WTC11 (cell line): ENCODE measurements around the gene NR1H3. TPM values are rescaled to one million over a fixed set of nuclear protein-coding genes. Genes with fewer than 3 reads are reported as not detected.

ENCODE experiments used
- ATAC-seq: fragments of 200-7000 bp; cut with Tn5 transposase; 2 replicates; pipeline ENCODE4 v1.10.0; 2021; ENCODE audit warnings: mild to moderate bottlenecking, moderate library complexity
- CTCF ChIA-PET: fragments of 300-600 bp; sonication (Branson Sonifier 250); formaldehyde crosslinking; loops from one replicate; lab custom pipeline; 2021; ENCODE audit warnings: antibody characterized with exemption; lab: Charles Lee
- POLR2A ChIA-PET: fragments of 350-600 bp; sonication (Branson Sonifier 250); formaldehyde crosslinking; loops from one replicate; lab custom pipeline; 2021; ENCODE audit warnings: antibody characterized with exemption; lab: Charles Lee
- DNase-seq: peaks from one replicate; pipeline ENCODE4 v3.0.0; 2021; ENCODE audit warnings: low spot score
- H3K27ac Mint-ChIP-seq: 2 replicates; pipeline ENCODE4 v1.8.0; 2021; ENCODE audit warnings: mixed read lengths
- H3K27me3 Mint-ChIP-seq: 2 replicates; pipeline ENCODE4 v1.8.0; 2021; ENCODE audit warnings: low read depth, mild to moderate bottlenecking, moderate library complexity, mixed read lengths
- H3K36me3 Mint-ChIP-seq: 2 replicates; pipeline ENCODE4 v1.8.0; 2021; ENCODE audit warnings: mixed read lengths
- H3K4me1 Mint-ChIP-seq: 2 replicates; pipeline ENCODE4 v1.8.0; 2022; ENCODE audit warnings: mixed read lengths
- H3K4me3 Mint-ChIP-seq: 2 replicates; pipeline ENCODE4 v1.8.0; 2021; ENCODE audit warnings: mild to moderate bottlenecking, moderate library complexity, mixed read lengths
- H3K9me3 Mint-ChIP-seq: 2 replicates; pipeline ENCODE4 v1.8.0; 2021; ENCODE audit warnings: mixed read lengths
- AR ChIP-seq: fragments of 250-450 bp; sonication (Bioruptor Pico); IDR thresholded peaks from 2 replicates; pipeline ENCODE4 v1.9.0; 2021; ENCODE audit warnings: mild to moderate bottlenecking
- CDX4 ChIP-seq: fragments of 250-450 bp; sonication (Bioruptor Pico); IDR thresholded peaks from 2 replicates; pipeline ENCODE4 v1.9.0; 2021; ENCODE audit warnings: moderate library complexity, mild to moderate bottlenecking, inconsistent platforms, borderline replicate concordance
- CTCF ChIP-seq: fragments of 200-600 bp; IDR thresholded peaks from 2 replicates; pipeline ENCODE4 v1.8.0; 2022; ENCODE audit warnings: antibody characterized with exemption
- ELF4 ChIP-seq: sonication (generic); formaldehyde crosslinking; IDR thresholded peaks from 2 replicates; pipeline ENCODE4 v1.8.1; 2022; ENCODE audit warnings: low read depth, mild to moderate bottlenecking, moderate library complexity, missing genetic modification reagents
- FOXP1 ChIP-seq: sonication (generic); formaldehyde crosslinking; IDR thresholded peaks from 2 replicates; pipeline ENCODE4 v1.8.0; 2022; ENCODE audit warnings: missing genetic modification reagents, mild to moderate bottlenecking, moderate library complexity, borderline replicate concordance
- GRHL2 ChIP-seq: fragments of 250-450 bp; sonication (Bioruptor Pico); IDR thresholded peaks from 2 replicates; pipeline ENCODE4 v1.8.0; 2022; ENCODE audit warnings: mild to moderate bottlenecking, moderate library complexity; ENCODE audit not compliant: insufficient replicate concordance, severe bottlenecking
- HMGA2 ChIP-seq: fragments of 250-450 bp; sonication (Bioruptor Pico); IDR thresholded peaks from 2 replicates; pipeline ENCODE4 v1.4.0; 2021; ENCODE audit warnings: mild to moderate bottlenecking, moderate library complexity
- JAZF1 ChIP-seq: fragments of 250-450 bp; sonication (Bioruptor Pico); IDR thresholded peaks from 2 replicates; pipeline ENCODE4 v1.9.0; 2021; ENCODE audit warnings: moderate library complexity, mild to moderate bottlenecking, inconsistent platforms
- KAT7 ChIP-seq: sonication (generic); formaldehyde crosslinking; IDR thresholded peaks from 2 replicates; pipeline ENCODE4 v1.8.1; 2023; ENCODE audit warnings: missing genetic modification reagents, mild to moderate bottlenecking, borderline replicate concordance
- RORB ChIP-seq: fragments of 250-450 bp; sonication (Bioruptor Pico); IDR thresholded peaks from 2 replicates; pipeline ENCODE4 v1.9.0; 2021; ENCODE audit warnings: mild to moderate bottlenecking
- SMAD3 ChIP-seq: sonication (generic); formaldehyde crosslinking; IDR thresholded peaks from 2 replicates; pipeline ENCODE4 v1.8.0; 2022; ENCODE audit warnings: missing genetic modification reagents, mild to moderate bottlenecking, borderline replicate concordance
- TCF7 ChIP-seq: sonication (generic); formaldehyde crosslinking; IDR thresholded peaks from 2 replicates; pipeline ENCODE4 v1.8.0; 2022; ENCODE audit warnings: mild to moderate bottlenecking, low read depth, missing genetic modification reagents, moderate library complexity
- USF1 ChIP-seq: sonication (generic); formaldehyde crosslinking; IDR thresholded peaks from 2 replicates; pipeline ENCODE4 v1.8.0; 2022; ENCODE audit warnings: mild to moderate bottlenecking, missing genetic modification reagents
- ZBTB21 ChIP-seq: sonication (generic); formaldehyde crosslinking; IDR thresholded peaks from 2 replicates; pipeline ENCODE4 v1.8.1; 2023; ENCODE audit warnings: mild to moderate bottlenecking, missing genetic modification reagents, borderline replicate concordance
- ZMAT4 ChIP-seq: fragments of 250-450 bp; sonication (Bioruptor Pico); IDR thresholded peaks from 2 replicates; pipeline ENCODE4 v1.9.0; 2021; ENCODE audit warnings: mild to moderate bottlenecking
- ZNF121 ChIP-seq: sonication (generic); formaldehyde crosslinking; IDR thresholded peaks from 2 replicates; pipeline ENCODE4 v1.8.0; 2023; ENCODE audit warnings: missing genetic modification reagents
- ZNF232 ChIP-seq: sonication (generic); formaldehyde crosslinking; IDR thresholded peaks from 2 replicates; pipeline ENCODE4 v1.8.0; 2022; ENCODE audit warnings: mild to moderate bottlenecking, missing genetic modification reagents
- ZNF263 ChIP-seq: sonication (generic); formaldehyde crosslinking; IDR thresholded peaks from 2 replicates; pipeline ENCODE4 v1.8.1; 2022; ENCODE audit warnings: low read depth, mild to moderate bottlenecking, moderate library complexity, missing genetic modification reagents
- ZNF396 ChIP-seq: fragments of 250-450 bp; sonication (Bioruptor Pico); IDR thresholded peaks from 2 replicates; pipeline ENCODE4 v1.8.0; 2021; ENCODE audit warnings: mild to moderate bottlenecking, moderate library complexity, borderline replicate concordance
- ZNF416 ChIP-seq: fragments of 250-450 bp; sonication (Bioruptor Pico); IDR thresholded peaks from 2 replicates; pipeline ENCODE4 v1.9.0; 2021; ENCODE audit warnings: mild to moderate bottlenecking, inconsistent platforms
- ZNF512 ChIP-seq: sonication (generic); formaldehyde crosslinking; IDR thresholded peaks from 2 replicates; pipeline ENCODE4 v1.8.1; 2022; ENCODE audit warnings: missing genetic modification reagents, borderline replicate concordance
- ZNF671 ChIP-seq: fragments of 250-450 bp; sonication (Bioruptor Pico); IDR thresholded peaks from 2 replicates; pipeline ENCODE4 v1.8.0; 2021; ENCODE audit warnings: mild to moderate bottlenecking
- total RNA-seq: library from RNA; stranded (reverse); gene quantifications from 3 replicates; pipeline ENCODE4 v1.2.3, GENCODE V29; 2021
- TF ChIP-seq, protein P1 (sequence below): sonication (generic); formaldehyde crosslinking; IDR thresholded peaks from 2 replicates; pipeline ENCODE4 v1.8.0; 2022; ENCODE audit warnings: mild to moderate bottlenecking, missing genetic modification reagents
- TF ChIP-seq, protein P2 (sequence below): sonication (generic); formaldehyde crosslinking; IDR thresholded peaks from 2 replicates; pipeline ENCODE4 v1.8.1; 2022; ENCODE audit warnings: mild to moderate bottlenecking, missing genetic modification reagents, moderate library complexity, borderline replicate concordance
- TF ChIP-seq, protein P3 (sequence below): sonication (generic); formaldehyde crosslinking; IDR thresholded peaks from 2 replicates; pipeline ENCODE4 v1.8.0; 2023; ENCODE audit warnings: missing genetic modification reagents

Gene NR1H3
- total RNA-seq, 1 experiment from 2014 or later: 26.3 TPM

DNA sequence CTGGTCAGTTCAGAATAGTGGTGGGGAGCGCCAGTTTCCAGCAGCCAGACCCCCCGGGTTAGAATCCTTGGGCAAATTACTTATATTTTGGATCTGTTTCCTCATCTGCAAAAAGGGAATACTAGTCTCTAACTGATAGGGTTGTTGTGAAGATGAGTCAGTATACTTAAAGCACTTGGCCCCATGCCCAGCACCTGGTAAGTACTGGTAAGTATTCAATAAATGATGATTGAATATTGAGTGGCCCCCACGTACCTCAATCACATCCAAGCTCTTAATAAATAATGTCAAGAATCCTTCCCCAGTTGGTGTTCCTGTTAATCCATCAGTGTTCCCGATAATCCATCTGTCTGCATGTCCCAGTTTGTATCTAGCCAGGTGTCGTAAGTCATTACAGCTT is 21.3 kb upstream of the NR1H3 start:
- CTCF ChIA-PET: interaction anchor here (0.9 to 7.2 kb wide), 4 partner anchors 12 to 119 kb away, joined by 7 to 84 read pairs (median 13); partner anchors contain the start of genes ACP2, DDB2 and NR1H3
- H3K9me3 Mint-ChIP-seq: no peaks in the 10 kb centered on the region
- peaks cover 3% of the 10 kb centered on the region; the same call in 1 of the 2 replicates for H3K4me1 Mint-ChIP-seq
- peak overlapping the region; percentile 26 for H3K27ac Mint-ChIP-seq
- ATAC-seq (no peak), DNase-seq (no peak)
- H3K36me3 Mint-ChIP-seq: peaks cover 55% of the 10 kb centered on the region
- POLR2A ChIA-PET: interaction anchor here (1.6 kb wide), 1 partner anchor 21 kb away, joined by 4 read pairs; the partner anchor contains the start of gene DDB2
- H3K27me3 Mint-ChIP-seq: no peaks in the 10 kb centered on the region
- TF ChIP-seq HMGA2: no peak
- no peak for TF ChIP-seq ZMAT4 (CRISPR knock-in tag)
- TF ChIP-seq ZNF263: no peak
- no peak for TF ChIP-seq CDX4 (CRISPR knock-in tag)
- no peak for TF ChIP-seq ZNF416
- TF ChIP-seq ZNF671 (CRISPR knock-in tag): no peak
- TF ChIP-seq AR (CRISPR knock-in tag): no peak
- TF ChIP-seq ZNF232 (CRISPR knock-in tag): no peak
- TF ChIP-seq CTCF: no peak
- TF ChIP-seq ZNF121 (CRISPR knock-in tag): no peak
- TF ChIP-seq ELF4 (CRISPR knock-in tag): no peak
- TF ChIP-seq, protein P1, sequence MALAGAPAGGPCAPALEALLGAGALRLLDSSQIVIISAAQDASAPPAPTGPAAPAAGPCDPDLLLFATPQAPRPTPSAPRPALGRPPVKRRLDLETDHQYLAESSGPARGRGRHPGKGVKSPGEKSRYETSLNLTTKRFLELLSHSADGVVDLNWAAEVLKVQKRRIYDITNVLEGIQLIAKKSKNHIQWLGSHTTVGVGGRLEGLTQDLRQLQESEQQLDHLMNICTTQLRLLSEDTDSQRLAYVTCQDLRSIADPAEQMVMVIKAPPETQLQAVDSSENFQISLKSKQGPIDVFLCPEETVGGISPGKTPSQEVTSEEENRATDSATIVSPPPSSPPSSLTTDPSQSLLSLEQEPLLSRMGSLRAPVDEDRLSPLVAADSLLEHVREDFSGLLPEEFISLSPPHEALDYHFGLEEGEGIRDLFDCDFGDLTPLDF (CRISPR knock-in tag): no peak
- no peak for TF ChIP-seq ZBTB21 (CRISPR knock-in tag)
- TF ChIP-seq GRHL2 (CRISPR knock-in tag): no peak
- no peak for TF ChIP-seq JAZF1 (CRISPR knock-in tag)
- H3K4me3 Mint-ChIP-seq: no peak overlapping the region

- H3K36me3 Mint-ChIP-seq: peaks cover 61% of the 10 kb centered on the region
- TF ChIP-seq ZBTB21 (CRISPR knock-in tag) (no peak), FOXP1 (CRISPR knock-in tag) (no peak), USF1 (CRISPR knock-in tag) (no peak), KAT7 (no peak), TCF7 (CRISPR knock-in tag) (no peak), SMAD3 (CRISPR knock-in tag) (no peak), ZNF396 (CRISPR knock-in tag) (no peak), JAZF1 (CRISPR knock-in tag) (no peak), RORB (CRISPR knock-in tag) (no peak), ZNF512 (no peak)
- TF ChIP-seq, protein P2, sequence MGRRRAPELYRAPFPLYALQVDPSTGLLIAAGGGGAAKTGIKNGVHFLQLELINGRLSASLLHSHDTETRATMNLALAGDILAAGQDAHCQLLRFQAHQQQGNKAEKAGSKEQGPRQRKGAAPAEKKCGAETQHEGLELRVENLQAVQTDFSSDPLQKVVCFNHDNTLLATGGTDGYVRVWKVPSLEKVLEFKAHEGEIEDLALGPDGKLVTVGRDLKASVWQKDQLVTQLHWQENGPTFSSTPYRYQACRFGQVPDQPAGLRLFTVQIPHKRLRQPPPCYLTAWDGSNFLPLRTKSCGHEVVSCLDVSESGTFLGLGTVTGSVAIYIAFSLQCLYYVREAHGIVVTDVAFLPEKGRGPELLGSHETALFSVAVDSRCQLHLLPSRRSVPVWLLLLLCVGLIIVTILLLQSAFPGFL (CRISPR knock-in tag): no peak
- TF ChIP-seq, protein P3, sequence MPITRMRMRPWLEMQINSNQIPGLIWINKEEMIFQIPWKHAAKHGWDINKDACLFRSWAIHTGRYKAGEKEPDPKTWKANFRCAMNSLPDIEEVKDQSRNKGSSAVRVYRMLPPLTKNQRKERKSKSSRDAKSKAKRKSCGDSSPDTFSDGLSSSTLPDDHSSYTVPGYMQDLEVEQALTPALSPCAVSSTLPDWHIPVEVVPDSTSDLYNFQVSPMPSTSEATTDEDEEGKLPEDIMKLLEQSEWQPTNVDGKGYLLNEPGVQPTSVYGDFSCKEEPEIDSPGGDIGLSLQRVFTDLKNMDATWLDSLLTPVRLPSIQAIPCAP (CRISPR knock-in tag): no peak
These were observed 17.9 kb upstream of the NR1H3 start for GRCh38 chr11:47239852-47240251.

More at GRCh38 chr11:47239852-47240251, 17.9 kb upstream of the NR1H3 start:
- H3K27me3 Mint-ChIP-seq: no peaks in the 10 kb centered on the region
- ChIA-PET POLR2A (interaction anchor here (0.7 kb wide), 1 partner anchor 9 kb away, joined by 3 read pairs; the partner anchor contains the start of gene ACP2), CTCF (no interaction called here)
- H3K4me1 Mint-ChIP-seq: peaks cover 3% of the 10 kb centered on the region; the same call in 1 of the 2 replicates
- H3K9me3 Mint-ChIP-seq: no peaks in the 10 kb centered on the region
- DNase-seq (no peak), ATAC-seq (no peak)
- H3K27ac Mint-ChIP-seq: no peak overlapping the region
- H3K4me3 Mint-ChIP-seq: no peak overlapping the region
